Neural progenitor cell (in vitro differentiated cells): ENCODE measurements around the gene CHKB. TPM values are rescaled to one million over a fixed set of nuclear protein-coding genes. Genes with fewer than 3 reads are reported as not detected.
"Not testable (repeated sequence)": the region's sequence is repeated elsewhere in the genome, so short reads cannot be mapped to it uniquely, and the experiment has no call there.

Experiments
- DNase-seq: peaks from one replicate; pipeline ENCODE4 v3.0.0-alpha.2; 2016; ENCODE audit warnings: low spot score
- H2AFZ ChIP-seq: fragments of 200-600 bp; sonication (generic); replicated peaks from 2 replicates; pipeline ENCODE4 v1.6.1; 2016; ENCODE audit warnings: antibody characterized with exemption
- H3F3A ChIP-seq: fragments of 200-600 bp; sonication (generic); 2 replicates; pipeline ENCODE4 v1.6.1; 2016; ENCODE audit warnings: antibody characterized with exemption, low read depth
- H3K27ac ChIP-seq: fragments of 200-600 bp; sonication (generic); 2 replicates; pipeline ENCODE4 v1.5.1; 2016; ENCODE audit warnings: mild to moderate bottlenecking
- H3K27me3 ChIP-seq: fragments of 200-600 bp; sonication (generic); 2 replicates; pipeline ENCODE4 v1.6.1; 2016; ENCODE audit warnings: mild to moderate bottlenecking, moderate library complexity
- H3K36me3 ChIP-seq: fragments of 200-600 bp; sonication (generic); 2 replicates; pipeline ENCODE4 v1.5.1; 2016
- H3K4me1 ChIP-seq: fragments of 200-600 bp; sonication (generic); 2 replicates; pipeline ENCODE4 v1.6.1; 2016; ENCODE audit warnings: mixed run types
- H3K4me2 ChIP-seq: fragments of 200-600 bp; sonication (generic); 2 replicates; pipeline ENCODE4 v1.6.1; 2016
- H3K4me3 ChIP-seq: fragments of 200-600 bp; sonication (generic); 2 replicates; pipeline ENCODE4 v1.5.1; 2016
- H3K79me2 ChIP-seq: fragments of 200-600 bp; sonication (generic); 2 replicates; pipeline ENCODE4 v1.6.1; 2016; ENCODE audit warnings: low read depth
- H3K9ac ChIP-seq: fragments of 200-600 bp; sonication (generic); 2 replicates; pipeline ENCODE4 v1.6.1; 2016
- H3K9me3 ChIP-seq: fragments of 200-600 bp; sonication (generic); 2 replicates; pipeline ENCODE4 v1.5.1; 2016; ENCODE audit warnings: low read depth
- H4K20me1 ChIP-seq: fragments of 200-600 bp; sonication (generic); 2 replicates; pipeline ENCODE4 v1.6.1; 2016; ENCODE audit warnings: low read depth
- H3K27ac Mint-ChIP-seq: 3 replicates; pipeline ENCODE4 v1.8.0; 2021; ENCODE audit warnings: mixed read lengths
- H3K27me3 Mint-ChIP-seq: 2 replicates; pipeline ENCODE4 v1.8.0; 2022; ENCODE audit warnings: low read depth, mild to moderate bottlenecking, inconsistent platforms, moderate library complexity, mixed read lengths; ENCODE audit not compliant: insufficient read depth
- H3K36me3 Mint-ChIP-seq: 3 replicates; pipeline ENCODE4 v1.8.0; 2021; ENCODE audit warnings: mixed read lengths
- H3K4me1 Mint-ChIP-seq: 3 replicates; pipeline ENCODE4 v1.8.0; 2021; ENCODE audit warnings: mixed read lengths
- H3K4me3 Mint-ChIP-seq: 3 replicates; pipeline ENCODE4 v1.8.0; 2021; ENCODE audit warnings: mild to moderate bottlenecking, moderate library complexity, mixed read lengths
- H3K9me3 Mint-ChIP-seq: 3 replicates; pipeline ENCODE4 v1.8.0; 2020; ENCODE audit warnings: mixed read lengths
- EZH2 ChIP-seq: fragments of 200-600 bp; sonication (generic); IDR thresholded peaks from 2 replicates; pipeline ENCODE4 v1.6.1; 2017; ENCODE audit warnings: antibody characterized with exemption, mild to moderate bottlenecking, moderate library complexity
- EZH2phosphoT487 ChIP-seq: fragments of 200-600 bp; sonication (generic); IDR thresholded peaks from 2 replicates; pipeline ENCODE4 v1.6.1; 2017; ENCODE audit warnings: antibody characterized with exemption
- total RNA-seq: library from RNA; depleted of rRNA; stranded (reverse); fragments of >200 nt; gene quantifications from 2 replicates; pipeline ENCODE4 v1.2.3, GENCODE V29; 2015; ENCODE audit warnings: low replicate concordance
- TF ChIP-seq, protein P1 (sequence below): fragments of 200-600 bp; sonication (generic); IDR thresholded peaks from 2 replicates; pipeline ENCODE4 v1.5.1; 2017; ENCODE audit warnings: antibody characterized with exemption, mild to moderate bottlenecking

The CHKB gene
- total RNA-seq, 1 donor from 2014 or later: 67.4 TPM

DNA sequence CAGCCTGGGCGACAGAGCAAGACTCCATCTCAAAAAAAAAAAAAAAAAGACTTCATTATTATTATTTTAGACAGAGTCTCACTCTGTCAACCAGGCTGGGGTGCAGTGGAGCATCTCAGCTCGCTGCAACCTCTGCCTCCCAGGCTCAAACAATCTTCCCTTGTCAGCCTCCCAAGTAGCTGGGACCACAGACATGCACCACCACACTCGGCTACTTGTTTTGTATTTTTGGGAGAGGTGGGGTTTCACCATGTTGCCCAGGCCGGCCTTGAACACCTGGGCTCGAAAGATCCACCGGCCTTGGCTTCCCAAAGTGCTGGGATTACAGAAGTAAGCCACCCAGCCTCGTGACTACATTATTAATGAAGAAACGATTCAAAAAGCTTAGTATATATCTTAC, 47.5 kb downstream of the CHKB start:
- Histone ChIP-seq H3K27me3 (peaks cover 42% of the 10 kb centered on the region), H4K20me1 (peaks cover 11% of the 10 kb centered on the region), H3K4me1 (peaks cover 17% of the 10 kb centered on the region), H3K4me3 (no peak overlapping the region), H3K9ac (no peak overlapping the region), H2AFZ (no peak overlapping the region), H3K27ac (no peak overlapping the region), H3K9me3 (no peaks in the 10 kb centered on the region), H3F3A (peaks cover 21% of the 10 kb centered on the region), H3K4me2 (no peak overlapping the region), H3K36me3 (no peaks in the 10 kb centered on the region), H3K79me2 (no peaks in the 10 kb centered on the region)
- H3K4me3 Mint-ChIP-seq: no peak overlapping the region
- TF ChIP-seq, protein P1, sequence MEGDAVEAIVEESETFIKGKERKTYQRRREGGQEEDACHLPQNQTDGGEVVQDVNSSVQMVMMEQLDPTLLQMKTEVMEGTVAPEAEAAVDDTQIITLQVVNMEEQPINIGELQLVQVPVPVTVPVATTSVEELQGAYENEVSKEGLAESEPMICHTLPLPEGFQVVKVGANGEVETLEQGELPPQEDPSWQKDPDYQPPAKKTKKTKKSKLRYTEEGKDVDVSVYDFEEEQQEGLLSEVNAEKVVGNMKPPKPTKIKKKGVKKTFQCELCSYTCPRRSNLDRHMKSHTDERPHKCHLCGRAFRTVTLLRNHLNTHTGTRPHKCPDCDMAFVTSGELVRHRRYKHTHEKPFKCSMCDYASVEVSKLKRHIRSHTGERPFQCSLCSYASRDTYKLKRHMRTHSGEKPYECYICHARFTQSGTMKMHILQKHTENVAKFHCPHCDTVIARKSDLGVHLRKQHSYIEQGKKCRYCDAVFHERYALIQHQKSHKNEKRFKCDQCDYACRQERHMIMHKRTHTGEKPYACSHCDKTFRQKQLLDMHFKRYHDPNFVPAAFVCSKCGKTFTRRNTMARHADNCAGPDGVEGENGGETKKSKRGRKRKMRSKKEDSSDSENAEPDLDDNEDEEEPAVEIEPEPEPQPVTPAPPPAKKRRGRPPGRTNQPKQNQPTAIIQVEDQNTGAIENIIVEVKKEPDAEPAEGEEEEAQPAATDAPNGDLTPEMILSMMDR: no peak
- no peak for TF ChIP-seq EZH2
- no peak for TF ChIP-seq EZH2phosphoT487
- H3K27me3 Mint-ChIP-seq: peaks cover 33% of the 10 kb centered on the region
- H3K36me3 Mint-ChIP-seq: no peaks in the 10 kb centered on the region
- DNase-seq: no peak
- peaks cover 2% of the 10 kb centered on the region for H3K9me3 Mint-ChIP-seq
- H3K4me1 Mint-ChIP-seq: peaks cover 27% of the 10 kb centered on the region
- no peak overlapping the region for H3K27ac Mint-ChIP-seq

DNA sequence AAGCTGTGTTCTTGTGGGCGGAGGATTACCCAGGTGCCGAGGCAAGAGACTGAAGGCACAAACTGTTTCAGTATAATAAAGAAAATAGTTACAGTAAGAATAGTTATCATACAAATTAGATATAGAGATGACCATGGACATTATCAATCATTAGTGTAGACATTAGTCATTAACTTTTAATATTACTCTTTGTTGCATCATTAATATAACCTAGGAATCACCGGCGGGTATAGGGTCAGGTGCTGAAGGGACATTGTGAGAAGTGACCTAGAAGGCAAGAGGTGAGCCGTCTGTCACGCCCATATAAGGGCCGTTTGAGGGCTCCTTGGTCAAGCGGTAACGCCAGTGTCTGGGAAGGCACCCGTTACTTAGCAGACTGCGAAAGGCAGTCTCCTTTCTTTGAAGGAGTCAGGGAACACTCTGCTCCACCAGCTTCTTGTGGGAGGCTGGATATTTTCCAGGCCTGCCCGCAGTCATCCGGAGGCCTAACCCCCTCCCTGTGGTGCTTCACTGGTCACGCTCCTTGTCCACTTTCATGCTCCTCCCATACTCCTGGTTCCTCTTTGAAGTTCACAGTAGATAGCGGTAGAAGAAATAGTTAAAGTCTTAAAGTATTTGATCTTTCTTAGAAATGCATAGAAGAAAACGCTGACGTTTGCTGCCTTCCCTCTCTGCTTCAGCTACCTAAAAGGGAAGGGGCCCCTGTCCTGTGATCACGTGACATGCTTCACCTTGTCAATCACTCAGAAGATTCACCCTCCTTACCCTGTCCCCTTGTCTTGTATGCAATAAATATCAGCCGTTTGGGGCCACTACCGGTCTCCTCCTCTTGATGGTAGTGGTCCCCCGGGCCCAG, 48.6 kb downstream of the CHKB start:
- H2AFZ ChIP-seq, DNase-seq, H3K79me2 ChIP-seq, H3K36me3 Mint-ChIP-seq, H3K4me2 ChIP-seq, H3K9me3 ChIP-seq, H3K36me3 ChIP-seq, H3K27ac ChIP-seq, H3K4me3 ChIP-seq, H3K9me3 Mint-ChIP-seq, H3K9ac ChIP-seq: not testable (repeated sequence)
- H3K4me1 ChIP-seq: peaks cover 17% of the 10 kb centered on the region
- peaks cover 52% of the 10 kb centered on the region for H3K27me3 ChIP-seq
- peaks cover 39% of the 10 kb centered on the region for H3K27me3 Mint-ChIP-seq
- peaks cover 31% of the 10 kb centered on the region for H3F3A ChIP-seq
- peak overlapping the region; percentile 28 for H3K27ac Mint-ChIP-seq
- H3K4me1 Mint-ChIP-seq: peaks cover 27% of the 10 kb centered on the region
- H4K20me1 ChIP-seq: peaks cover 21% of the 10 kb centered on the region
- H3K4me3 Mint-ChIP-seq: peak overlapping the region; percentile 71

DNA sequence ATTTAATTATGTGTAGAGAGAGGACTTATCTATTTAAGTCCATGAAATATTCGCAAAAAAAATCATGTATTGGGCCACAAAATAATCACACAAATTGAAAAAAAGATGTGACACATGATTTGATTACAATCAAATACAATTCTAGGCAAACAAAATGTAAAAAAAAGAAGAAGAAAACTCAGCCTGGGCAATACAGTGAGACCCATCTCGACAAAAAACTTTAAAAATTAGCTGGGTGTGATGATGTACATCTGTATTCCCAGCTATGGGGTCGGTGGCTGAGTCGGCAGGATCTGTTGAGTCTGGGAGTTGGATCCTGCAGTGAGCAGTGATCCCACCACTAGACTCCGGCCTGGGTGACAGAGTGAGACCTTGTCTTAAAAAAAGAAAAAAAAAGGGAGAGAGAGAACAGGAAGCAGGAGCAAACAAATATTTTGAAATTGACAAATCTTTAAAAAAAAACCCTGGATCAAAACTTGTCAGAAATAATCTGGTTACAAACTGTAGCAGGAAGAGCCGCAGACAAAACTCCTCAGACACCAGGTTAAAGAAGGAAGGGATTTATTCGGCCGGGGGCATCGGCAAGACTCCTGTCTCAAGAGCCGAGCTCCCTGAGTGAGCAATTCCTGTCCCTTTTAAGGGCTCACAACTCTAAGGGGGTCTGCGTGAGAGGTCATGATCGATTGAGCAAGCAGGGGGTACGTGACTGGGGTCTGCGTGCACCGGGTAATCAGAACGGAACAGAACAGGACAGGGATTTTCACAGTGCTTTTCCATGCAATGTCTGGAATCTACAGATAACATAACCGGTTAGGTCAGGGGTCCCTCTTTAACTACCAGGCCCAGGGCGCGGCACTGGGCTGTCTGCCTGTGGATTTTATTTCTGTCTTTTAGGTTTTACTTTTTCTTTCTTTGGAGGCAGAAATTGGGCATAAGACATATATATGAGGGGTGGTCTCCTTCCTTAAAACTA, 49.5 kb downstream of the CHKB start:
- peak overlapping the region; percentile 91 for H3K4me2 ChIP-seq
- no peaks in the 10 kb centered on the region for H3K79me2 ChIP-seq
- TF ChIP-seq, protein P1: no peak
- no peak for TF ChIP-seq EZH2
- no peak for TF ChIP-seq EZH2phosphoT487
- peaks cover 39% of the 10 kb centered on the region for H3F3A ChIP-seq
- H3K4me3 ChIP-seq: peak overlapping the region; percentile 66
- H3K9ac ChIP-seq: no peak overlapping the region
- H4K20me1 ChIP-seq: peaks cover 31% of the 10 kb centered on the region
- H3K27ac ChIP-seq: no peak overlapping the region
- no peaks in the 10 kb centered on the region for H3K9me3 ChIP-seq
- H3K27me3 ChIP-seq: peaks cover 62% of the 10 kb centered on the region
- H2AFZ ChIP-seq: no peak overlapping the region
- Mint-ChIP-seq H3K27me3 (peaks cover 46% of the 10 kb centered on the region), H3K4me1 (peaks cover 25% of the 10 kb centered on the region), H3K4me3 (peak overlapping the region; percentile 83), H3K27ac (peak overlapping the region; percentile 18), H3K9me3 (peaks cover 2% of the 10 kb centered on the region), H3K36me3 (no peaks in the 10 kb centered on the region)
- peaks cover 17% of the 10 kb centered on the region for H3K4me1 ChIP-seq
- H3K36me3 ChIP-seq: no peaks in the 10 kb centered on the region
- no peak for DNase-seq
